Mucosa of stomach (tissue), 1 donor: Measurements from ENCODE around the gene CERS6.

Experiments used
- H3K27me3 ChIP-seq: one replicate; pipeline ENCODE4 v1.7.0; 2013; ENCODE audit warnings: mild to moderate bottlenecking, low read length; ENCODE audit not compliant: control insufficient read depth, insufficient read depth
- H3K36me3 ChIP-seq: one replicate; pipeline ENCODE4 v1.7.0; 2013; ENCODE audit warnings: low read length; ENCODE audit not compliant: control insufficient read depth, insufficient read depth
- H3K4me1 ChIP-seq: one replicate; pipeline ENCODE4 v1.7.0; 2013; ENCODE audit warnings: mild to moderate bottlenecking, low read length; ENCODE audit not compliant: control insufficient read depth, insufficient read depth
- H3K4me3 ChIP-seq: one replicate; pipeline ENCODE4 v1.7.0; 2013; ENCODE audit warnings: low read length
- H3K9ac ChIP-seq: one replicate; pipeline ENCODE4 v1.7.0; 2013; ENCODE audit warnings: mild to moderate bottlenecking, low read length, moderate library complexity
- H3K9me3 ChIP-seq: one replicate; pipeline ENCODE4 v1.7.0; 2013; ENCODE audit warnings: mild to moderate bottlenecking, low read length, moderate library complexity; ENCODE audit not compliant: control insufficient read depth
- donor health status: Pancreatic carcinoma.

CERS6 gene

DNA sequence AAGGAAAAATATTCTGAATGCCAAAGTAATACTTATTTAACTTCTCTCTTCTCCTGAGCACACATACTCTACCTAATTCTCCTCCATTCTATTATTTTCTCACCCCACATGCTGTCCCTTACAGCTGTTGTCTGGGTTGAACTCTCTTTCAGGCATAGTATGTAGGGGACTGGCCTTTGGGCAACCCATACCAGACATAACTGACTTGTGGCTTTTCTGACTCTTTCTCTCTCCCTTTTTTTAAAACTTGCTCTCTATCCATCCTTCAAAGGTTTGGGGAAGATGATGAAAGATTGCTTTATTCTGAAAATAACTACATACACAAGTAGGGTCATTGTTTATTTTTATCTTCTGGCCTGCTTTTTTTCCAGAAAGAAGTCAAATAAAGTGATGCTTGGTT lies 276.4 kb downstream of the CERS6 start:
- Histone ChIP-seq H3K4me1 (no peaks in the 10 kb centered on the region), H3K9me3 (no peaks in the 10 kb centered on the region), H3K4me3 (no peak overlapping the region), H3K27me3 (no peaks in the 10 kb centered on the region), H3K36me3 (no peaks in the 10 kb centered on the region), H3K9ac (no peak overlapping the region)

DNA sequence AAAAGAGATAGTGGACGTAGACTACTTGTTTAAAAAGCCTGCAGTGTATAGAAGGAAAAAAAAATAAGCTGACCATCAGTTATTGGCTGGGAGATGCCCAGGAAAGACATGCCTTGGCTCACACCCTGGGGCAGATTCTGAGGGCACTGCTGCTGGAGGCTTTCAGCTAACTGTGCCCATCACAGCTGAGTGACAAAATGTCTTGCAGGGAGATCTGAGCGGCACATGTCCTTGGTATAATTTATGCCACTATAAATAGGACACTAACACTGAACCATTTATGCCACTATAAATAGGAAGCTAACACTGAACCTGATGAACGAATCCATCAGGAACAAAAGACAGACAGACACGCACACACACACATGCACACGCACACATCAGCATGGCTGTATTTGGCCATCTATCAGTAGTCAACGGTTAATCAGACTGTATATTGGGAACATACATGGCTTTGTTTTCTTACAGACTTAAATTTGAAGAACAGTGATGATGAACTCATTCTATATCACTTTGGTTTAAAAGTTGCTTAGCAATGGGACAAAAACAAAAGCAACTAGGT lies 278.2 kb downstream of the CERS6 start:
- H3K4me1 ChIP-seq = no peaks in the 10 kb centered on the region
- no peaks in the 10 kb centered on the region for H3K9me3 ChIP-seq
- no peaks in the 10 kb centered on the region for H3K36me3 ChIP-seq
- no peaks in the 10 kb centered on the region for H3K27me3 ChIP-seq
- H3K4me3 ChIP-seq = no peak overlapping the region
- H3K9ac ChIP-seq = no peak overlapping the region

DNA sequence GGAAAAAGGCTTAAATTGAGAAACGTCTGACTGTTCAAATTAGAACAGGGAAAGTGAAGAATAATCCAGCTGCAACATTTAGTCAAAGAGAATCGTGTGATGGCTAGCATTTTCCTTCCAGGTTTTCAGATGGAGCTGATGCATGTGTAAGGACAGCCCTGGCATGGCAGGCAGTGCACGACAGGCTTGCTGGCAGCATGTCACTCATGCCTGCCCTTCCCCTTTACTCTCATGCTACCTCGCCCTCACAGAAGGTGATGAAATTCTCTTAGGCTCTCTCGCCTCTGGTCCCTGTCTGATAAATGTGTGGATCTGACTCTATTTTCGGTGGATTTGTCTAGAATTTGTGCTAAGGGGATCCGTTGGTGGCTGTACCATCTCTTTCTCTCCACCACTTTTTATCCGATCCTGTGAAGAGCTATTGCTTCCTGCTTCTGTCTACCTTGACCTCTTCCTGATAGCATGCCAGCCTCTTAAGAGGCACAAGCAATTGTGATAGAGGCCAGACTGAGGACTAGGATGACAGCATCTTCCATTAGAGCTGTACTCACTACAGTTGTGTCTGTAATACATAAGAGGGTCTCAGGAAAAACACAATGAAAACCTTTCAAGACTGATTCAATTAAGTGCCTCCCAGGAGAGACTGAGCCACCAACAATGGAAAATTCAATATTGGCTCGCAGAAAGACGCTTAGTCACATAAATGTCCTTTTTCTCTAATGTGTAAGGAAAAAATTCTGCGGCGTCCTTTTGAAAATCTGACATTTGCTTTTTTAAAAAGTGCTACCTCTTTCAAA lies 280.8 kb downstream of the CERS6 start:
- no peaks in the 10 kb centered on the region for H3K36me3 ChIP-seq
- H3K27me3 ChIP-seq = no peaks in the 10 kb centered on the region
- no peak overlapping the region for H3K9ac ChIP-seq
- H3K4me1 ChIP-seq = no peaks in the 10 kb centered on the region
- H3K4me3 ChIP-seq = no peak overlapping the region
- H3K9me3 ChIP-seq = no peaks in the 10 kb centered on the region

GRCh38 chr2:168738062-168738461 lies 282.0 kb downstream of the CERS6 start:
- H3K9me3 ChIP-seq = no peaks in the 10 kb centered on the region
- no peak overlapping the region for H3K9ac ChIP-seq
- H3K36me3 ChIP-seq = no peaks in the 10 kb centered on the region
- H3K27me3 ChIP-seq = no peaks in the 10 kb centered on the region
- H3K4me1 ChIP-seq = no peaks in the 10 kb centered on the region
- H3K4me3 ChIP-seq = no peak overlapping the region

- H3K9me3 ChIP-seq = no peaks in the 10 kb centered on the region
- no peaks in the 10 kb centered on the region for H3K36me3 ChIP-seq
- H3K27me3 ChIP-seq = no peaks in the 10 kb centered on the region
- H3K9ac ChIP-seq = no peak overlapping the region
- H3K4me3 ChIP-seq = no peak overlapping the region
- H3K4me1 ChIP-seq = no peaks in the 10 kb centered on the region
Observed at GRCh38 chr2:168740360-168740759, 284.3 kb downstream of the CERS6 start.

DNA sequence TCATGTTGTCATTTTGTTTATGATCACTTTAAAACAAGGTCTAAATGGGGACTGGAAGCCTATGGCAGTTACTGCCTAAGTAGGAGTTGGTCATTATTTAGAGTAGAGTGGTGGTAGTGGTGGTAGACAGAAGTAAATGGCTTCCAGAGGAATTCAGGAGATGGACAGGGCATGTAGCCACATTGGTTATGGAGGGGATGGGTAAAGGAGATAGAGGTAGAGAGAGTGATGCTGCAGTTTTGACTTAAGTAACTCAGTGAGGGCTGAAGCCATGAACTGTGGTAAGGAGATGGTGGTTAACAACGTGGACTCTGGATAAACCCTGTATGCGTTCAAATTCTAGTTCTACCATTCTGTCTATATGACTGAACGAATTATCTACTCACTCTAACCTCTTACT lies 284.7 kb downstream of the CERS6 start:
- Histone ChIP-seq H3K9me3 (no peaks in the 10 kb centered on the region), H3K27me3 (no peaks in the 10 kb centered on the region), H3K9ac (no peak overlapping the region), H3K36me3 (no peaks in the 10 kb centered on the region), H3K4me3 (no peak overlapping the region), H3K4me1 (no peaks in the 10 kb centered on the region)

GRCh38 chr2:168742258-168742932 lies 286.3 kb downstream of the CERS6 start:
- no peak overlapping the region for H3K4me3 ChIP-seq
- H3K9me3 ChIP-seq = no peaks in the 10 kb centered on the region
- H3K4me1 ChIP-seq = no peaks in the 10 kb centered on the region
- no peaks in the 10 kb centered on the region for H3K36me3 ChIP-seq
- no peak overlapping the region for H3K9ac ChIP-seq
- H3K27me3 ChIP-seq = no peaks in the 10 kb centered on the region

- Histone ChIP-seq H3K4me3 (no peak overlapping the region), H3K9me3 (no peaks in the 10 kb centered on the region), H3K27me3 (no peaks in the 10 kb centered on the region), H3K4me1 (peaks cover 9% of the 10 kb centered on the region), H3K36me3 (no peaks in the 10 kb centered on the region), H3K9ac (no peak overlapping the region)
Observed at GRCh38 chr2:168744844-168745243, 288.8 kb downstream of the CERS6 start.

GRCh38 chr2:168748461-168748860 lies 292.4 kb downstream of the CERS6 start:
- Histone ChIP-seq H3K9ac (no peak overlapping the region), H3K4me1 (peaks cover 14% of the 10 kb centered on the region), H3K27me3 (no peaks in the 10 kb centered on the region), H3K4me3 (no peak overlapping the region), H3K36me3 (no peaks in the 10 kb centered on the region), H3K9me3 (no peaks in the 10 kb centered on the region)

DNA sequence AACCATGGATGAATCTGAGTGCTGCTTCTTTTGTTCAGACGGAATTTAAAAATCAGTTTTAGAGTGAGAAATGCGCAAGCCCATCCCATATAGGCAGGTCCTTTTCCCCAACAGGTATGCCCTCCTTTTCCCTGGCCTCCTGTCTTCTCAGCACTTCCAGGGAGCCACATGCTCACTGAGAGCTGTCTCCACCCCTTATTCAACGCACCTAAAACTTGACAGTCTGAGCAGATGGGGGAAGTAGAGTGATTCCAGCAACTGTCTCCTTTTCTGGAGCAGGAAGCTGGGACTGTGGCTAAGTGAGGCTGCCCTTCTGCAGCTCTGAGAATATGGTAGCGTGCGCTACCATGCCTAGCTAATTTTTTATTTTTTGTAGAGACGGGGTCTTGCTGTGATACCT lies 293.2 kb downstream of the CERS6 start:
- no peak overlapping the region for H3K9ac ChIP-seq
- no peaks in the 10 kb centered on the region for H3K27me3 ChIP-seq
- H3K4me1 ChIP-seq = peaks cover 14% of the 10 kb centered on the region
- H3K9me3 ChIP-seq = no peaks in the 10 kb centered on the region
- no peak overlapping the region for H3K4me3 ChIP-seq
- H3K36me3 ChIP-seq = no peaks in the 10 kb centered on the region

DNA sequence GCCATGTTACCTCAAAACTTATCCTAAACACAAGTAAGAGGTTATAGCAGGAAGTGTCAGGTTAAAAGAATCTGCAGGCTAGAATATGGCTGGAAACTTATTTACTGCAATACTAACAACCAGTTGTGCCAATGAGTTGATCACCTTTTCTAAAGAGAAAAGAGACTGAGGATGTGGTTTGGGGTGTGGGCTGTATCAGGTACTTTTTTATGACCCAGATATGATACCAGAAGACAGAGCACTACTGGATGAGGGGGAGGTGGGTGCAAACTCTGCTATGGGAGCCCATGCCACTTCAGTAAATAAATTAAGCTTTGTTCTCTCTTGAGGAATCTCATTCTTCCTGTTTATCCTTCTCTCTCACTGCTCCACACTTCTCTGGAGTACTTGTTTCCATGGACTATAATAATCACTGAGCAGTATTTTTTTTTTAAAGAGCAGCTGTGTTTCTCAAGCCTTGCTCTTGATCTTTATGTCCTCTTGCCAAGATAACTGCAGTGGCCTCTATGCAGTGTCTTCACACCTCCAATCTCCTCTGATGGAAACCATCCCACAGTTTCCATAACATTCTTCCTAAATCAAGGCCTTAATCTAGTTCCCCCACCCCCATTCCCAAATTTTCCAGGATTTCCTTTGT lies 295.1 kb downstream of the CERS6 start:
- Histone ChIP-seq H3K9ac (no peak overlapping the region), H3K4me1 (peaks cover 14% of the 10 kb centered on the region), H3K27me3 (no peaks in the 10 kb centered on the region), H3K4me3 (no peak overlapping the region), H3K9me3 (no peaks in the 10 kb centered on the region), H3K36me3 (no peaks in the 10 kb centered on the region)

DNA sequence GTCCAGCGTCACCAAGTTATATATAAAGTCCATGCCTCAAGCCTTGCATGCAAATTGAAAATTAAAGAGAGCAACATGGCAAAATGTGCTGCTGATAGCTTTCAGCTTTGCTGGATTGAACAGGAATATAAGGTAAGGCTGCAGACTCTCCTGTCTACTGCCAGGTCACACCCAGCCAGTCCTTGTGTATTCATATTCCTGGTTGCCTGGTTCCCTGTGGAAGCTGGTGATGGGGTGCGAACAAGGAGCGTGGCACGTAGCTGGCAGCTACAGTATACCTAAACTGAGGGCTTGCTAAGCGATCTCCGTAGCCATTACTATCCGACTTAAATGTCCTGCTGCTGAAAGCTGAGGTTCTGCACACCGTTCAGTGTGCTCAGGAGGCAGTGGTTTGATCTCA lies 296.3 kb downstream of the CERS6 start:
- Histone ChIP-seq H3K4me3 (no peak overlapping the region), H3K9ac (no peak overlapping the region), H3K27me3 (no peaks in the 10 kb centered on the region), H3K9me3 (no peaks in the 10 kb centered on the region), H3K4me1 (peaks cover 25% of the 10 kb centered on the region), H3K36me3 (no peaks in the 10 kb centered on the region)
